Measurements from ENCODE around the gene TBCD.
"Not testable (repeated sequence)": the region's sequence is repeated elsewhere in the genome, so short reads cannot be mapped to it uniquely, and the experiment has no call there.

The TBCD gene

GRCh38 chr17:82942166-82943130 is 190.6 kb downstream of the TBCD start:
- DNase-seq, result no peak

DNA sequence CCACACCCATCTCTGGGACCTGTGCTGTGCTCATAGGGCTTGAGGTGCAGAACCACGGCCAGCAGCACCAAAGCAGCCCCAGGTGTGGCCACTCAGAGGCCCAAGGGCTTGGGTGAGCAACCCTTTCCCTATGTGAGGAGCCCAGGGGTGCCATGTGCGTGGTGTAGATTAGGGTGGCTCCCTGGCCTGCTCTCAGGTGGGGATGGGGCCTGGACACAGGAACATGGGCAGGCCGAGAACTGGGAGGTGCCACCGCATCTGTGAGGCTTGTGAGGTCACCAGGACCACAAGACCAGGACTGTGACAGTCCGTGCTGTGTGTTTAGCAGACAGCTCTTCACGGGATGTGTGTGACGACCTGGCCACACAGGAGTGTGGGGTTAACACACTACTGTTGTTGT is 191.5 kb downstream of the TBCD start:
- DNase-seq, result no peak

GRCh38 chr17:82943751-82944150 is 191.9 kb downstream of the TBCD start:
- DNase-seq, result no peak

DNA sequence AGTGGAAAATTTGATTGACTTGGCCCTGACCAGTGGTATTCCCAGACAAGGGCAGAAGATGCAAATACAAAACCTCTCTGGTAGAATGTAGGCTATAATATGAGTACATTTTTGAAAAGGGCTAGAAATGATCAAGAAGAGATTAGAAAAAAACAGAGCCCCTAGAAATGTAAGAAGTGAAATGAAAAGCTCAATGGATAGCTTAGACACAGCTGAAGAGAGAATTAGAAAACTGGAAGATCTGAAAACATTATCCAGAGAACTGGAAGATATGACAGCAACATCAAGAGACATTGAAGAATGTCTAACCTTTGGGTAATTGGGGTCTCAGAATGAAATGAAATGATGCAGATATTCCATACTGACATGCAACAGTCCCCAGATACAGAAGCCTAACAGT is 193.1 kb downstream of the TBCD start:
- no peak for DNase-seq

GRCh38 chr17:82946081-82946480 is 194.2 kb downstream of the TBCD start:
- no peak for DNase-seq

- no peak for DNase-seq
Observed at GRCh38 chr17:82947051-82947991, 195.5 kb downstream of the TBCD start.

- DNase-seq, result no peak
Observed at GRCh38 chr17:82948081-82948511, 196.2 kb downstream of the TBCD start.

GRCh38 chr17:82948957-82949356 is 197.1 kb downstream of the TBCD start:
- no peak for DNase-seq

GRCh38 chr17:82949361-82949760 is 197.5 kb downstream of the TBCD start:
- DNase-seq, result no peak

GRCh38 chr17:82949984-82950383 is 198.1 kb downstream of the TBCD start:
- no peak for DNase-seq

DNA sequence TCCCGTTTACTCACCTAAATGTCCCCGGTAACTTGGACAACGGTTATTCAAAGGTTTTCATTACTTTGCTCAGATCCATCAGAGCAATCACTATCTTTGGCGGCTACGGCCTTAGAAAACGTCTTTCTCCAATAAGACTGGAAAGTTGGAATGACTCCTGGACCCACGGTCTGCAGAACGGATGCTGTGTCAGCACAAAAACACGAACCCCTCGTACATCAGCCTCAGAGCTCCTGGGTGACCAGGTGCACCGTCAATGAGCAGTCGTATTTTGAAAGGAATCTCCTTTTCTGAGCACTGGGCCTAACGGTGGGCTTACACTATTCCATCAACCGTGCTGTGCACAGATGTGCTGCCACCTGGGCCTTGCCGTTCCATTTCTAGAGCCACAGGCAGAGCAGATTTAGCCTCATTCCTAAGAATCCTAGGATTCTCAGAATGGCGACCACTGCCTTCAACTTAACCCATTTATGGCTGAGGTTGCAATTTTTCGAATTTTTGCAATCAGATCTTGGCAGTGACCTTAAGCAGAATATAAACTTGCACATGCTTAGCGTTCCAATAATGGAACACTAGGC is 198.7 kb downstream of the TBCD start:
- DNase-seq, result no peak

DNA sequence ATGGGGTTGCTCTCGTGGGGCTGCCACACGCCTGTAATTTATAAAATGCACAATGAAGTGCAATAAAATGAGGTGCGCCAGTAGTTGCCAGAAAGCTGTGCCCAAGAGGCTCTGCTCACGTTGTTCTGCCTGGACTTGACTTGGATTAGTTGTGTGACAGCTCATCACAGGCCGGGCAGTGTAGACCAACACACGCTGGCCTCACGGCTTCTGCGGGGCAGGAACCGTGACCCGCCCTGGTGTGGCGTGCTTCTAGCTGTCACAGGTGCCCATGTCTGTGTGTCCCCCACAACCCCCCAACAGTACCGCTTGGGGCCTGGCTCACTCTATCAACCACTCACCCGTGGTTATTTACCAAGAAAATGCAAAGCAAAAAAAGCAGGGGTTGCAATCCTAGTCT is 200.2 kb downstream of the TBCD start:
- no peak for DNase-seq

- DNase-seq, result not testable (repeated sequence)
Observed at GRCh38 chr17:82955106-82955505, 203.2 kb downstream of the TBCD start.

DNA sequence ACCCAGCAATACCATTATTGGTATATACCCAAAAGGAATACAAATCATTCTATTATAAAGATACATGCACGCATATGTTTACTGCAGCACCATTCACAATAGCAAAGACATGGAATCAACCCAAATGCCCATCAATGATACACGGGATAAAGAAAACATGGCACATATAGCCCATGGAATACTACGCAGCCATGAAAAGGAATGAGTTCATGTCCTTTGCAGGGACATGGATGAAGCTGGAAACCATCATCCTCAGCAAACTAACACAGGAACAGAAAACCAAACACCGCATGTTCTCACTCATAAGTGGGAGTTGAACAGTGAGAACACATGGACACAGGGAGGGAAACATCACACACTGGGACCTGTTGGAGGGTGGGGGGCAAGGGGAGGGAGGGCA is 203.8 kb downstream of the TBCD start:
- not testable (repeated sequence) for DNase-seq

DNA sequence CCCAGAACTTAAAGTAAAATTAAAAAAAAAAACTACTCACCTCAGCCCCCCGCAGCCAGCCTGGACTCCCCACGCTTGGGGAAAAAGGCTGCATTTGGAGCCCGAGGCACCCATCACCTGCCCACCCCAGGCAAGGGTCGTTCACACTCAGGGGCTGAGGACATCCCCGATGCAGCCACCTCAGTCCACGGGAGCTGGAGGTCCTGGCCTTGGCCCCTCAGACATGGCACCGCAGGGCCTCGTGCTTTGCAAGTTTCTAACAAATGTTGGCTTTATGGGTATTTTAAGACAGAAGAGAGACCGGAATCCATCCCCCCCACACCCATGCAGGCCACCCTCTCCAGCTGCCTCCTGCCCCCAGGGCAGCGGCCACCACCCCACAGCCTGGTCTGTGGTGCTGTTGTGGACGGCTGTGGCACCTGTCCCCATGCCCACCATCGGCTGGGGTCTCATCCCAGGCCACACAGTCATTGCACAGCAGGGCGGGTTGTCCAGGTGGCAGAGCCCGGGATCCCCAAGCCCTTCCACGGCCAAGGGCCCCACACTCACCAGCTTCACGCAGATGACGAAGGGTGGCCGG is 204.4 kb downstream of the TBCD start:
- no peak for DNase-seq

- DNase-seq, result no peak
Observed at GRCh38 chr17:82956726-82957468, 205.0 kb downstream of the TBCD start.

DNA sequence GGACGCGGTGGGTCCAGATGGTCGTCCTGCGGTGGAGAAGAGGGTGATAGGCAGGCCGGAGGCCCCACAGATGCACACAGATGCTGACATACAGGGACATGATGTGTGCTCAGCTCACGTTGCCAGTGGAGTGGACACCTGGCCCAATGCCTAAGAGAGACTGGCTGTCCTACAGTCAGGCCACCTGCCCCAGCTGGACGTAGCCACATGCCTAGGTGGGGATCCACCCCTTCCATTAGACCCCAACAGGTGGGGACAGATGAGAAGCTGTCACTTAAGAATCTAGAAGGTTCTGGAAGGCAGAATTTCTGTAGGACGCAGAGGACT is 205.6 kb downstream of the TBCD start:
- no peak for DNase-seq

- no peak for DNase-seq
Observed at GRCh38 chr17:82957961-82958561, 206.2 kb downstream of the TBCD start.

GRCh38 chr17:82959242-82959930 is 207.5 kb downstream of the TBCD start:
- DNase-seq, result no peak

- DNase-seq, result no peak
Observed at GRCh38 chr17:82959990-82960418, 208.1 kb downstream of the TBCD start.
